H9 (cell line): ENCODE data around the gene SCGB1A1. TPM values are rescaled to one million over a fixed set of nuclear protein-coding genes. Genes with fewer than 3 reads are reported as not detected.

Experiments
- DNase-seq: peaks from one replicate; pipeline ENCODE4 v3.0.0-alpha.2; 2017
- H2AFZ ChIP-seq: one replicate; pipeline ENCODE4 v1.6.1; 2013; ENCODE audit warnings: mild to moderate bottlenecking, low read length, control low read depth, moderate library complexity
- H2AK5ac ChIP-seq: 2 replicates; pipeline ENCODE4 v1.6.1; 2013; ENCODE audit warnings: low read length, control low read depth, mixed read lengths; ENCODE audit not compliant: insufficient read length
- H2BK120ac ChIP-seq: one replicate; pipeline ENCODE4 v1.6.1; 2013; ENCODE audit warnings: low read depth, mild to moderate bottlenecking, low read length, control low read depth, inconsistent platforms; ENCODE audit not compliant: poor library complexity, severe bottlenecking
- H2BK12ac ChIP-seq: 2 replicates; pipeline ENCODE4 v1.6.1; 2013; ENCODE audit warnings: low read length, control low read depth, mixed read lengths, low read depth; ENCODE audit not compliant: insufficient read length
- H2BK15ac ChIP-seq: 2 replicates; pipeline ENCODE4 v1.6.1; 2013; ENCODE audit warnings: low read depth, low read length, control low read depth
- H2BK20ac ChIP-seq: one replicate; pipeline ENCODE4 v1.6.1; 2013; ENCODE audit warnings: low read depth, mild to moderate bottlenecking, low read length, control low read depth, inconsistent platforms; ENCODE audit not compliant: poor library complexity, severe bottlenecking
- H2BK5ac ChIP-seq: 2 replicates; pipeline ENCODE4 v1.6.1; 2013; ENCODE audit warnings: low read length, control low read depth, mixed read lengths; ENCODE audit not compliant: insufficient read length
- H3K14ac ChIP-seq: 2 replicates; pipeline ENCODE4 v1.6.1; 2013; ENCODE audit warnings: low read length, control low read depth; ENCODE audit not compliant: insufficient read depth
- H3K18ac ChIP-seq: 2 replicates; pipeline ENCODE4 v1.6.1; 2013; ENCODE audit warnings: low read depth, mild to moderate bottlenecking, mixed read lengths, low read length, control low read depth; ENCODE audit not compliant: insufficient read length
- H3K23ac ChIP-seq: 2 replicates; pipeline ENCODE4 v1.6.1; 2013; ENCODE audit warnings: low read length, control low read depth, mixed read lengths, low read depth; ENCODE audit not compliant: insufficient read length
- H3K23me2 ChIP-seq: 2 replicates; pipeline ENCODE4 v1.6.1; 2013; ENCODE audit warnings: low read depth, mild to moderate bottlenecking, mixed read lengths, low read length, control low read depth; ENCODE audit not compliant: insufficient read length, poor library complexity, severe bottlenecking
- H3K27ac ChIP-seq: 2 replicates; pipeline ENCODE4 v1.5.1; 2013; ENCODE audit warnings: low read length, control low read depth, mixed read lengths, low read depth; ENCODE audit not compliant: insufficient read length
- H3K27me3 ChIP-seq: 2 replicates; pipeline ENCODE4 v1.6.1; 2013; ENCODE audit warnings: low read length, control low read depth, inconsistent platforms; ENCODE audit not compliant: insufficient read depth
- H3K4ac ChIP-seq: 2 replicates; pipeline ENCODE4 v1.6.1; 2013; ENCODE audit warnings: low read depth, mild to moderate bottlenecking, control low read depth, inconsistent platforms, low read length, moderate library complexity
- H3K4me1 ChIP-seq: 2 replicates; pipeline ENCODE4 v1.6.1; 2013; ENCODE audit warnings: low read length, control low read depth, inconsistent platforms; ENCODE audit not compliant: insufficient read depth
- H3K4me2 ChIP-seq: 2 replicates; pipeline ENCODE4 v1.6.1; 2013; ENCODE audit warnings: low read length, control low read depth, mixed read lengths; ENCODE audit not compliant: insufficient read length, insufficient read depth
- H3K56ac ChIP-seq: 2 replicates; pipeline ENCODE4 v1.6.1; 2013; ENCODE audit warnings: low read depth, mild to moderate bottlenecking, mixed read lengths, low read length, control low read depth; ENCODE audit not compliant: insufficient read length
- H3K79me1 ChIP-seq: 2 replicates; pipeline ENCODE4 v1.6.1; 2013; ENCODE audit warnings: low read depth, mild to moderate bottlenecking, moderate library complexity, low read length, control low read depth, inconsistent platforms; ENCODE audit not compliant: insufficient read depth, poor library complexity, severe bottlenecking
- H3K79me2 ChIP-seq: 2 replicates; pipeline ENCODE4 v1.6.1; 2013; ENCODE audit warnings: low read length, control low read depth, inconsistent platforms; ENCODE audit not compliant: insufficient read depth
- H3K9ac ChIP-seq: 2 replicates; pipeline ENCODE4 v1.6.1; 2013; ENCODE audit warnings: low read length, control low read depth, mixed read lengths; ENCODE audit not compliant: insufficient read length; ENCODE audit errors: extremely low read depth
- H3K9me3 ChIP-seq: one replicate; pipeline ENCODE4 v1.6.1; 2013; ENCODE audit warnings: low read depth, low read length, inconsistent platforms; ENCODE audit not compliant: control insufficient read depth
- H3T11ph ChIP-seq: one replicate; pipeline ENCODE4 v1.6.1; 2013; ENCODE audit warnings: mild to moderate bottlenecking, low read length, control low read depth, inconsistent platforms
- H4K20me1 ChIP-seq: one replicate; pipeline ENCODE4 v1.6.1; 2013; ENCODE audit not compliant: control insufficient read depth, insufficient read length, insufficient read depth
- H4K5ac ChIP-seq: 2 replicates; pipeline ENCODE4 v1.6.1; 2013; ENCODE audit warnings: low read depth, mild to moderate bottlenecking, mixed read lengths, low read length, control low read depth; ENCODE audit not compliant: insufficient read length
- H4K8ac ChIP-seq: replicated peaks from 2 replicates; pipeline ENCODE4 v1.6.1; 2013; ENCODE audit warnings: low read length, control low read depth, mixed read lengths, low read depth; ENCODE audit not compliant: insufficient read length
- H4K91ac ChIP-seq: 2 replicates; pipeline ENCODE4 v1.6.1; 2013; ENCODE audit warnings: low read depth, mild to moderate bottlenecking, moderate library complexity, mixed read lengths, low read length, control low read depth; ENCODE audit not compliant: insufficient read length
- H3K27ac Mint-ChIP-seq, 3 experiments: 2 replicates in 2 of 3; 3 replicates in 1 of 3; pipeline ENCODE4 v1.8.0; 2020 to 2021; ENCODE audit warnings: mixed read lengths in 3 of 3, mild to moderate bottlenecking in 1 of 3, moderate library complexity in 1 of 3
- H3K27me3 Mint-ChIP-seq: 2 replicates; pipeline ENCODE4 v1.8.0; 2021; ENCODE audit warnings: low read depth, mild to moderate bottlenecking, moderate library complexity, mixed read lengths
- H3K36me3 Mint-ChIP-seq, 3 experiments: 2 replicates in 2 of 3; 3 replicates in 1 of 3; pipeline ENCODE4 v1.8.0; 2020 to 2021; ENCODE audit warnings: low read depth in 3 of 3, mixed read lengths in 3 of 3; ENCODE audit not compliant: insufficient read depth in 1 of 3
- H3K4me1 Mint-ChIP-seq, 2 experiments: 2 replicates each; pipeline ENCODE4 v1.8.0; 2020; ENCODE audit warnings: mixed read lengths in 2 of 2
- H3K4me3 Mint-ChIP-seq, 2 experiments: 2 replicates in 1 of 2; 3 replicates in 1 of 2; pipeline ENCODE4 v1.8.0; 2020 to 2021; ENCODE audit warnings: mild to moderate bottlenecking in 2 of 2, mixed read lengths in 2 of 2, moderate library complexity in 1 of 2
- H3K9me3 Mint-ChIP-seq, 2 experiments: 2 replicates in 1 of 2; 3 replicates in 1 of 2; pipeline ENCODE4 v1.8.0; 2020; ENCODE audit warnings: mild to moderate bottlenecking in 2 of 2, mixed read lengths in 2 of 2, moderate library complexity in 1 of 2
- WGBS: extraction: QIAGEN DNeasy Blood & Tissue Kit; methylation state at CpG from one replicate; pipeline ENCODE4 v1.1.7; 2013; ENCODE audit warnings: missing lambda C conversion rate, low lambda C conversion rate, mixed read lengths; ENCODE audit not compliant: insufficient read length; ENCODE audit errors: extremely low coverage; 5-methylcytosine and 5-hydroxymethylcytosine counted together
- total RNA-seq: library from RNA; stranded (reverse); gene quantifications from 2 replicates; pipeline ENCODE4 v1.2.1, GENCODE V29; 2021
- TF ChIP-seq, protein P1 (sequence below): fragments of 200-600 bp; sonication (generic); conservative IDR thresholded peaks from 3 replicates; pipeline ENCODE4 v1.8.0; 2021; ENCODE audit warnings: antibody characterized with exemption, mild to moderate bottlenecking

The SCGB1A1 gene
- total RNA-seq, 1 experiment from 2014 or later: not detected

DNA sequence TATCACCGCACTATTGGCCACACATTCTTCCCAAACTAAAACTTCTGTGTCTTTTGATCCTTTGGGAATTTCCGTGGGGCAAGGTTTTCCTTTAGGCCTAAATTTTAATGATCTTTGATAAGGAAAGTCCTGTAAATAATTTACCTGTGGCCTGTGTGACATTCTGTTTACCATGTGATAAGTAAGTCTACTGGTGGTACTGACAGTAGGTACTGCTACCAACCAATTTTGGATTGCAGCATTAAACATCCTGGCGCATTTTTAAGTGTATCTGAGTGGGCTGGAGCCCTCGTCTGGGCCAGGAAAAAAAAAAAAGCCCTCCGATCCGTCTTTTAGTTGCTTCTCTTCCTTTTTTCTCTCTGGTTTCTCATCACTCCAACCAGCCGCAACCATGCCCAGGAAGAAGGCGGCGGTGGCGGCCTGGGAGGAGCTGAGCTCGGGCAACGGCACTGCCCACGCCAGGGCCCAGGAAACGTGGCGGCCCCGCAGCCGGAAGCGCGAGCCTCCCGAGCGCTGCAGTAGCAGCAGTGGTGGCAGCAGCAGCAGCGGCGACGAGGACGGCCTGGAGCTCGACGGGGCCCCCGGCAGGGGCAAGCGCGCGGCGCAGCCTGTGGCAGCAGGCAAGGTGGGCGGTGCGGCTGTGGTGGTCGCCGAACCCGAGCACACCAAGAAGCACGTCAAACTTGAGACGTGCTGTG is 47.9 kb upstream of the SCGB1A1 start:
- H3K27ac ChIP-seq: no peak overlapping the region
- no peaks in the 10 kb centered on the region; the same call in 1 of the 2 replicates for H3K4me1 ChIP-seq
- no peak overlapping the region for H3T11ph ChIP-seq
- TF ChIP-seq, protein P1, sequence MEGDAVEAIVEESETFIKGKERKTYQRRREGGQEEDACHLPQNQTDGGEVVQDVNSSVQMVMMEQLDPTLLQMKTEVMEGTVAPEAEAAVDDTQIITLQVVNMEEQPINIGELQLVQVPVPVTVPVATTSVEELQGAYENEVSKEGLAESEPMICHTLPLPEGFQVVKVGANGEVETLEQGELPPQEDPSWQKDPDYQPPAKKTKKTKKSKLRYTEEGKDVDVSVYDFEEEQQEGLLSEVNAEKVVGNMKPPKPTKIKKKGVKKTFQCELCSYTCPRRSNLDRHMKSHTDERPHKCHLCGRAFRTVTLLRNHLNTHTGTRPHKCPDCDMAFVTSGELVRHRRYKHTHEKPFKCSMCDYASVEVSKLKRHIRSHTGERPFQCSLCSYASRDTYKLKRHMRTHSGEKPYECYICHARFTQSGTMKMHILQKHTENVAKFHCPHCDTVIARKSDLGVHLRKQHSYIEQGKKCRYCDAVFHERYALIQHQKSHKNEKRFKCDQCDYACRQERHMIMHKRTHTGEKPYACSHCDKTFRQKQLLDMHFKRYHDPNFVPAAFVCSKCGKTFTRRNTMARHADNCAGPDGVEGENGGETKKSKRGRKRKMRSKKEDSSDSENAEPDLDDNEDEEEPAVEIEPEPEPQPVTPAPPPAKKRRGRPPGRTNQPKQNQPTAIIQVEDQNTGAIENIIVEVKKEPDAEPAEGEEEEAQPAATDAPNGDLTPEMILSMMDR: no peak
- no peak overlapping the region for H2AK5ac ChIP-seq
- H2AFZ ChIP-seq: no peak overlapping the region
- H4K20me1 ChIP-seq: no peaks in the 10 kb centered on the region
- no peak overlapping the region for H3K4me2 ChIP-seq
- H3K56ac ChIP-seq: no peak overlapping the region
- H3K23ac ChIP-seq: no peak overlapping the region
- no peaks in the 10 kb centered on the region for H3K79me1 ChIP-seq
- no CpG with 5 or more reads among the region's 39 CpGs for WGBS
- no peak overlapping the region for H2BK120ac ChIP-seq
- H2BK20ac ChIP-seq: no peak overlapping the region
- H3K9ac ChIP-seq: no peak overlapping the region
- no peaks in the 10 kb centered on the region for H3K27me3 ChIP-seq
- Mint-ChIP-seq H3K4me1 (peaks cover 4 to 5% of the 10 kb centered on the region in 2 experiments), H3K27me3 (no peaks in the 10 kb centered on the region), H3K36me3 (peaks cover 5 to 17% (median 8%) of the 10 kb centered on the region in 3 experiments; a peak in 6 of 7 replicates), H3K27ac (no peak overlapping the region), H3K9me3 (peaks cover 10 to 11% of the 10 kb centered on the region in 2 experiments; a peak in 4 of 5 replicates), H3K4me3 (no peak overlapping the region)
- H2BK15ac ChIP-seq: no peak overlapping the region
- H4K8ac ChIP-seq: no peak overlapping the region
- no peak overlapping the region for H3K18ac ChIP-seq
- no peak overlapping the region for H2BK12ac ChIP-seq
- no peak overlapping the region for H3K4ac ChIP-seq
- H3K23me2 ChIP-seq: no peaks in the 10 kb centered on the region
- H4K91ac ChIP-seq: no peak overlapping the region
- no peaks in the 10 kb centered on the region for H3K79me2 ChIP-seq
- no peak overlapping the region for H4K5ac ChIP-seq
- no peak overlapping the region for H2BK5ac ChIP-seq
- no peak overlapping the region for H3K14ac ChIP-seq
- H3K9me3 ChIP-seq: no peaks in the 10 kb centered on the region
- peak; percentile 67 for DNase-seq
